ENCODE data around the gene POPDC3. TPM values are rescaled to one million over a fixed set of nuclear protein-coding genes. Genes with fewer than 3 reads are reported as not detected.

POPDC3 gene
- total and polyA plus RNA-seq, 7 donors, result 80.1 to 271 (median 124) TPM

DNA sequence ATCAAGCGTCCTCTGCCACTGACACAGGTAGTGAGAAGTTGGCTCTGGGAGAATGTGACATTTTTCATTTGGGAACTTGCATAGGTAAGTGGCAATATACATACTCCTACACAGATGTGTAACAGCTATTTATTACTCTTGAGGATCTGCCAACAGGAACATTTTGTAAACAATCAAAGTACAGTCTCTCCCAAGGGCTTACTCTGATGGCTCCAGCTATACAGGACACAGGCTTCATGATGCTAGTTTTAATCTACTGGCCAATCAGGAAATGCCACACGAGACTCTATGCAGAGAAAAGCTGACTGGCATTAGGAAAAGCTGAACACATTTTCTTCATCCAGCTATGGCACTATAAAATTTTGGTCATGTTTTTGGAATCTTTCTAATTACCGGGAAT is 57.8 kb downstream of the POPDC3 start:
- DNase-seq, result no peak
- TF ChIP-seq, protein P1, sequence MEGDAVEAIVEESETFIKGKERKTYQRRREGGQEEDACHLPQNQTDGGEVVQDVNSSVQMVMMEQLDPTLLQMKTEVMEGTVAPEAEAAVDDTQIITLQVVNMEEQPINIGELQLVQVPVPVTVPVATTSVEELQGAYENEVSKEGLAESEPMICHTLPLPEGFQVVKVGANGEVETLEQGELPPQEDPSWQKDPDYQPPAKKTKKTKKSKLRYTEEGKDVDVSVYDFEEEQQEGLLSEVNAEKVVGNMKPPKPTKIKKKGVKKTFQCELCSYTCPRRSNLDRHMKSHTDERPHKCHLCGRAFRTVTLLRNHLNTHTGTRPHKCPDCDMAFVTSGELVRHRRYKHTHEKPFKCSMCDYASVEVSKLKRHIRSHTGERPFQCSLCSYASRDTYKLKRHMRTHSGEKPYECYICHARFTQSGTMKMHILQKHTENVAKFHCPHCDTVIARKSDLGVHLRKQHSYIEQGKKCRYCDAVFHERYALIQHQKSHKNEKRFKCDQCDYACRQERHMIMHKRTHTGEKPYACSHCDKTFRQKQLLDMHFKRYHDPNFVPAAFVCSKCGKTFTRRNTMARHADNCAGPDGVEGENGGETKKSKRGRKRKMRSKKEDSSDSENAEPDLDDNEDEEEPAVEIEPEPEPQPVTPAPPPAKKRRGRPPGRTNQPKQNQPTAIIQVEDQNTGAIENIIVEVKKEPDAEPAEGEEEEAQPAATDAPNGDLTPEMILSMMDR (IDR thresholded peaks at IDR 0.05), result no peak
- intact Hi-C loops (cut with DNase I), result no loop called here
- H3K36me3 ChIP-seq (ENCODE audit: insufficient read depth in 1 of 2, low read depth in 1 of 2), result peaks cover 3 to 94% of the 10 kb centered on the region in 2 donors
- H3K27ac ChIP-seq, result no peak overlapping the region
- no peaks in the 10 kb centered on the region for H3K9me3 ChIP-seq
- no peaks in the 10 kb centered on the region for H3K27me3 ChIP-seq (ENCODE audit: insufficient read depth in 3 of 3, low read length in 2 of 3)
- 75 to 81% (median 77%) methylated on average over 3 of the region's 3 CpGs for WGBS, 3 donors
- ATAC-seq, result peak in 2 of 4 donors; percentile 24 to 37
- H3K4me1 ChIP-seq, result no peaks in the 10 kb centered on the region
- H3K4me3 ChIP-seq, result no peak overlapping the region

DNA sequence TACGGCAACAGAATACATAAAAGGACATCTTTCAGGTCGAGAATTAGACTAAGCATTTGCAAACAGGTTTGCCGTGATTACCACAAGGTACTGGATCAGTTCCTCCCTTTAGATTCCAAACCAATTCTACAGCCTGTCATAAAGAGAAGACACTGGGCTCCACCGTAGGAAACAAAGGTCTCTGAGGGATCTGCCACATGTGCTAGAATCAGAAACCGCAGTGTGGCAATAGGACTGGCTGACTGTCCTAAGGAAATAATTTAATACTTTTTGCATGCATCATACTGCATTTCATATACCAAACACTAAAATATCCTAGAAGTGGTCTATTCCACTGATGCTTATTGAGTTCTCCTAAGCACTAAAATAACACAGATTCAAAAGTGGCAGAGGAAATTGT is 59.2 kb downstream of the POPDC3 start:
- peak in 3 of 4 donors; percentile 27 to 70 (median 68) for ATAC-seq
- TF ChIP-seq, protein P1 (IDR thresholded peaks at IDR 0.05), result no peak
- Histone ChIP-seq H3K27me3 (ENCODE audit: insufficient read depth in 3 of 3, low read length in 2 of 3) (no peaks in the 10 kb centered on the region), H3K27ac (no peak overlapping the region), H3K4me3 (no peak overlapping the region), H3K4me1 (no peaks in the 10 kb centered on the region), H3K36me3 (ENCODE audit: insufficient read depth in 1 of 2, low read depth in 1 of 2) (peaks cover 6 to 94% of the 10 kb centered on the region in 2 donors), H3K9me3 (no peaks in the 10 kb centered on the region)
- WGBS, 3 donors, result 68 to 78% (median 77%) methylated on average over 5 of the region's 5 CpGs
- DNase-seq, result no peak
- intact Hi-C loops (cut with DNase I), result no loop called here

DNA sequence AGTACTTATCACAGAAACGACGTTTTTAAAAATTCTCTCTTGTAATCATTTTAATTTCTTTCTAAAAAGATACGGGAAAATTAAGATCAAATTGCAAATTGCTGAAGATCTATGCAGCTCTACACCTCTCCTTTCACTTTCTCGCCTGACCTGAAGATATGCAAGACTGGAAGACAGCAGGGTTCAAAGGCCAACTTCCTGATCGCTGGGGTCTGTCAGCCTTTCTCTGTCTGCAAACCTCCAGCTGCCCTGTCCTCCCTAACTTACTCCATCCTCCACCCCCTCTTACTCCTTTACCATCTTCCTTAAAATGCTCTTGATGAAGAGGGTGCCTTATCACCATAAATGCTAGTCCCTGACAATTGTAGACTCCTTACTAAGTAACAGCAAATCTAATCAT is 63.7 kb downstream of the POPDC3 start:
- intact Hi-C loops (cut with DNase I), result no loop called here
- H3K27me3 ChIP-seq (ENCODE audit: insufficient read depth in 3 of 3, low read length in 2 of 3), result no peaks in the 10 kb centered on the region
- no peak overlapping the region for H3K27ac ChIP-seq
- TF ChIP-seq, protein P1 (IDR thresholded peaks at IDR 0.05), result no peak
- H3K9me3 ChIP-seq, result no peaks in the 10 kb centered on the region
- ATAC-seq (no peak), DNase-seq (no peak)
- H3K36me3 ChIP-seq (ENCODE audit: insufficient read depth in 1 of 2, low read depth in 1 of 2), result peaks cover 11 to 87% of the 10 kb centered on the region in 2 donors
- no peak overlapping the region for H3K4me3 ChIP-seq
- H3K4me1 ChIP-seq, result peaks cover 5% of the 10 kb centered on the region
- 77 to 82% (median 81%) methylated on average over 5 of the region's 5 CpGs for WGBS, 3 donors

DNA sequence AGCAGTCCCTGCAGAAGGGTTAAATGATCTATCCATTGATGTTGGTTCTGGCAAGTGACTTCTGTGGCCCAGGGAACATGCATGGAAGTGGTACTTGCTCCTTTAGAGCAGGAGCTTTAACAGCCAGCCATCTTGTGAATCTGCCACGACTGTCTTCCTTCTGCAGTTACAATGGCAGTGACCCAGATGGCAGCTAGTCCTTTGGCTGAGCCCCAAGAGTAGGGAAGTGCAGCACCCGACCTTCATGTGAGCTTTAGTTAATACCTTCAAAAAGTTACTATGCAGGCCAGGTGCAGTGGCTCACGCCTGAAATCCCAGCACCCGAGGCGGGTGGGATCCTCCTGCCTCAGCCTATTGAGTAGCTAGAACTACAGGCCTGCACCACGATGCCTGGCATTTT is 66.4 kb downstream of the POPDC3 start:
- ATAC-seq (peak; percentile 41 to 85 (median 65)), DNase-seq (peak in 1 of 2 donors; percentile 58)
- no peaks in the 10 kb centered on the region for H3K27me3 ChIP-seq (ENCODE audit: insufficient read depth in 3 of 3, low read length in 2 of 3)
- WGBS, 3 donors, result 21 to 38% (median 28%) methylated on average over 6 of the region's 6 CpGs
- no peaks in the 10 kb centered on the region for H3K9me3 ChIP-seq
- peak overlapping the region; percentile 58 for H3K27ac ChIP-seq
- peaks cover 11 to 85% of the 10 kb centered on the region in 2 donors for H3K36me3 ChIP-seq (ENCODE audit: insufficient read depth in 1 of 2, low read depth in 1 of 2)
- no peak overlapping the region for H3K4me3 ChIP-seq
- intact Hi-C loops (cut with DNase I), result no loop called here
- H3K4me1 ChIP-seq, result peaks cover 18% of the 10 kb centered on the region
- TF ChIP-seq, protein P1 (IDR thresholded peaks at IDR 0.05), result no peak

DNA sequence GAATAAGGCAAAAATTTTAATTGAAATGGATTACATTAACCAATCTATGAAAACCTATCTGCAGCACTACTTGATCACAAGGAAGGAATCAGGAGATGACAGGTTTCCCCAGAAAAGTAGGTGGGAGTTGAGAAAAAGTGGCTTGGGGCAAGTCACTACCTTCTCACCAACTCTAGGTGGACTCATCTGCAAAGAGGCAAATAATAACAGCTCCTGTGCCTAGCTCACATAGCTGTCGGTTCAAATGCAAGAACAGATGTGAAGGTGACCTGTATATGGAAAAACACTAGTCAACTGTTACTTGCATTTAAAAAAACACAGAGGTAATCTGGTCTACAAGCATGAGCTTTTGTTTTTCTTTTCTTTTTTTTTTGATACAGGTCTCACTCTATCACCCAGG is 67.2 kb downstream of the POPDC3 start:
- H3K9me3 ChIP-seq, result no peaks in the 10 kb centered on the region
- WGBS, 3 donors, result 33 to 50% (median 43%) methylated on average over 1 of the region's 1 CpG
- intact Hi-C loops (cut with DNase I), result no loop called here
- H3K4me1 ChIP-seq, result peaks cover 18% of the 10 kb centered on the region
- peak overlapping the region; percentile 58 for H3K27ac ChIP-seq
- H3K36me3 ChIP-seq (ENCODE audit: insufficient read depth in 1 of 2, low read depth in 1 of 2), result peaks cover 11 to 85% of the 10 kb centered on the region in 2 donors
- no peak overlapping the region for H3K4me3 ChIP-seq
- ATAC-seq (peak in 1 of 4 donors; percentile 49), DNase-seq (no peak)
- no peaks in the 10 kb centered on the region for H3K27me3 ChIP-seq (ENCODE audit: insufficient read depth in 3 of 3, low read length in 2 of 3)
- TF ChIP-seq, protein P1 (IDR thresholded peaks at IDR 0.05), result no peak

Measured in psoas muscle (tissue), 8 donors.